Lung (tissue), 12 donors: Measurements from ENCODE around the gene PRPF6. TPM values are rescaled to one million over a fixed set of nuclear protein-coding genes. Genes with fewer than 3 reads are reported as not detected.

Source experiments
- ATAC-seq: fragments of 200-7000 bp; cut with Tn5 transposase; one replicate; pipeline ENCODE4 v1.9.1; 2020; ENCODE audit warnings: moderate number of reproducible peaks; ENCODE audit not compliant: insufficient read depth, low FRiP score
- DNase-seq, 3 donors: peaks; one replicate each; pipeline ENCODE4 v3.0.0-alpha.2; 2013 to 2017
- H3K27ac ChIP-seq, 2 donors: one replicate each; pipeline ENCODE4 v1.5.1; 2013; ENCODE audit warnings: mild to moderate bottlenecking in 2 of 2, moderate library complexity in 2 of 2, control low read depth in 1 of 2, inconsistent platforms in 1 of 2, low read depth in 1 of 2, low read length in 1 of 2
- H3K27me3 ChIP-seq, 3 donors: one replicate each; pipeline ENCODE4 v1.5.1; 2013; ENCODE audit warnings: low read length in 2 of 3; ENCODE audit not compliant: control insufficient read depth in 3 of 3, insufficient read depth in 3 of 3
- H3K36me3 ChIP-seq, 4 donors: one replicate each; pipeline ENCODE4 v1.5.1; 2013; ENCODE audit warnings: low read length in 4 of 4, mild to moderate bottlenecking in 1 of 4, moderate library complexity in 1 of 4; ENCODE audit not compliant: control insufficient read depth in 4 of 4, insufficient read depth in 4 of 4
- H3K4me1 ChIP-seq, 5 donors: one replicate each; pipeline ENCODE4 v1.5.1; 2013; ENCODE audit warnings: low read length in 5 of 5, mild to moderate bottlenecking in 2 of 5, moderate library complexity in 1 of 5; ENCODE audit not compliant: control insufficient read depth in 5 of 5, insufficient read depth in 5 of 5
- H3K4me3 ChIP-seq: one replicate; pipeline ENCODE4 v1.5.1; 2013; ENCODE audit warnings: mild to moderate bottlenecking, control low read depth, moderate library complexity
- H3K9ac ChIP-seq, 2 donors: one replicate each; pipeline ENCODE4 v1.5.1; 2013; ENCODE audit warnings: low read length in 2 of 2, control low read depth in 1 of 2; ENCODE audit not compliant: insufficient read depth in 1 of 2
- H3K9me3 ChIP-seq, 4 donors: one replicate each; pipeline ENCODE4 v1.5.1; 2013; ENCODE audit warnings: low read length in 3 of 4, mild to moderate bottlenecking in 1 of 4, moderate library complexity in 1 of 4; ENCODE audit not compliant: control insufficient read depth in 4 of 4, insufficient read depth in 3 of 4
- CTCF ChIP-seq: IDR thresholded peaks from 2 replicates; pipeline ENCODE4 v1.5.1; 2012; ENCODE audit warnings: mild to moderate bottlenecking; ENCODE audit errors: control extremely low read depth, extremely low read depth
- WGBS, 2 donors: extraction: QIAGEN DNeasy Blood & Tissue Kit; methylation state at CpG; one replicate each; pipeline ENCODE4 v1.1.7; 2013; 5-methylcytosine and 5-hydroxymethylcytosine counted together
- polyA plus RNA-seq, 2 donors: library from polyadenylated mRNA; stranded (reverse); fragments of 200-250 nt; gene quantifications; one replicate each; pipeline ENCODE4 v1.2.1, GENCODE V29; 2013
- total RNA-seq, 2 donors: library from RNA; depleted of rRNA in 1 of 2; stranded (reverse); fragments of >200 nt in 1 of 2; gene quantifications; one replicate each; pipeline ENCODE4 v1.2.1, GENCODE V29; 2014 to 2021
- donor health status: control.
- donor health status: control.
- donor health status: Bipolar disorder and iron deficiency.
- donor health status: healthy.
- donor health status: DM: yes; HTN: yes; CAD: no.

The PRPF6 gene
- total and polyA plus RNA-seq, 4 donors, result 43.6 to 65.0 (median 54.2) TPM

- Histone ChIP-seq H3K9me3 (no peaks in the 10 kb centered on the region), H3K4me3 (no peak overlapping the region), H3K4me1 (peaks cover 0 to 57% (median 17%) of the 10 kb centered on the region in 5 donors), H3K27me3 (no peaks in the 10 kb centered on the region), H3K9ac (no peak overlapping the region), H3K27ac (peak overlapping the region; percentile 52 to 78), H3K36me3 (no peaks in the 10 kb centered on the region)
- WGBS, 2 donors, result 40 to 46% methylated on average over 6 to 7 of the region's 7 CpGs
- peak in 1 of 3 donors; percentile 59 for DNase-seq
- no peak for ATAC-seq
- TF ChIP-seq CTCF, result no peak
Observed at GRCh38 chr20:64056639-64056888, 75.6 kb downstream of the PRPF6 start.

- no peak for ATAC-seq
- Histone ChIP-seq H3K36me3 (no peaks in the 10 kb centered on the region), H3K27me3 (no peaks in the 10 kb centered on the region), H3K27ac (peak overlapping the region; percentile 52 to 78), H3K4me3 (no peak overlapping the region), H3K9ac (no peak overlapping the region), H3K9me3 (no peaks in the 10 kb centered on the region), H3K4me1 (peaks cover 0 to 53% (median 17%) of the 10 kb centered on the region in 5 donors)
- DNase-seq, result peak in 1 of 3 donors; percentile 44
- WGBS, 2 donors, result 48 to 57% methylated on average over 37 to 39 of the region's 39 CpGs
- no peak for TF ChIP-seq CTCF
Observed at GRCh38 chr20:64056889-64057627, 76.1 kb downstream of the PRPF6 start.

- peak overlapping the region; percentile 52 to 78 for H3K27ac ChIP-seq
- no peak overlapping the region for H3K4me3 ChIP-seq
- peak; percentile 54 for TF ChIP-seq CTCF
Observed at GRCh38 chr20:64057628-64058498, 76.9 kb downstream of the PRPF6 start.

More at GRCh38 chr20:64057628-64058498, 76.9 kb downstream of the PRPF6 start:
- Histone ChIP-seq H3K9ac (no peak overlapping the region), H3K27me3 (no peaks in the 10 kb centered on the region), H3K9me3 (no peaks in the 10 kb centered on the region), H3K4me1 (peaks cover 0 to 51% (median 22%) of the 10 kb centered on the region in 5 donors), H3K36me3 (no peaks in the 10 kb centered on the region)
- DNase-seq, result peak; percentile 76 to 83 (median 82)
- ATAC-seq, result peak; percentile 63
- 33 to 45% methylated on average over 31 to 33 of the region's 33 CpGs for WGBS, 2 donors
